GM12878 (cell line): Measurements from ENCODE around the gene ATN1. TPM values are rescaled to one million over a fixed set of nuclear protein-coding genes. Genes with fewer than 3 reads are reported as not detected.

Experiments
- BCL11A ChIP-seq: IDR thresholded peaks from 2 replicates; pipeline ENCODE4 v1.6.1; 2011; ENCODE audit warnings: low read depth, low read length
- BRCA1 ChIP-seq: IDR thresholded peaks from 2 replicates; pipeline ENCODE4 v1.6.1; 2011; ENCODE audit warnings: low read depth, low read length, improper control_type of control experiment
- CBFB ChIP-seq: IDR thresholded peaks from 2 replicates; pipeline ENCODE4 v1.6.1; 2016; ENCODE audit warnings: antibody characterized with exemption, low read depth
- CBX5 ChIP-seq: sonication (generic); IDR thresholded peaks from 2 replicates; pipeline ENCODE4 v1.6.1; 2016; ENCODE audit warnings: low read depth, moderate library complexity, mild to moderate bottlenecking, inconsistent platforms
- ETV6 ChIP-seq, 2 experiments: fragments of 450-650 bp in 1 of 2; IDR thresholded peaks in 1 of 2; conservative IDR thresholded peaks in 1 of 2; 2 replicates each; pipeline ENCODE4 v1.6.1; 2014; ENCODE audit warnings: antibody characterized with exemption in 1 of 2, borderline replicate concordance in 1 of 2, low read depth in 1 of 2, mild to moderate bottlenecking in 1 of 2, moderate library complexity in 1 of 2
- HDAC2 ChIP-seq: fragments of 200-600 bp; sonication (generic); IDR thresholded peaks from 2 replicates; pipeline ENCODE4 v1.6.1; 2017
- IKZF1 ChIP-seq: fragments of 450-650 bp; conservative IDR thresholded peaks from 2 replicates; pipeline ENCODE4 v1.6.1; 2017; ENCODE audit warnings: antibody characterized with exemption, mild to moderate bottlenecking
- IKZF2 ChIP-seq, 2 experiments: fragments of 450-650 bp; IDR thresholded peaks; 2 replicates each; pipeline ENCODE4 v1.6.1; 2017; ENCODE audit warnings: mild to moderate bottlenecking in 2 of 2, moderate library complexity in 2 of 2
- IRF4 ChIP-seq: IDR thresholded peaks from 2 replicates; pipeline ENCODE4 v1.6.1; 2011; ENCODE audit warnings: low read depth, low read length
- JUNB ChIP-seq: IDR thresholded peaks from 2 replicates; pipeline ENCODE4 v1.6.1; 2016; ENCODE audit warnings: antibody characterized with exemption, mild to moderate bottlenecking
- MEF2A ChIP-seq: IDR thresholded peaks from 2 replicates; pipeline ENCODE4 v1.6.1; 2011; ENCODE audit warnings: low read depth, mild to moderate bottlenecking, low read length, moderate library complexity; ENCODE audit not compliant: insufficient read depth
- MEF2B ChIP-seq: fragments of 450-650 bp; IDR thresholded peaks from 2 replicates; pipeline ENCODE4 v1.6.1; 2018; ENCODE audit warnings: mild to moderate bottlenecking, moderate library complexity; ENCODE audit not compliant: partially characterized antibody, poor library complexity, severe bottlenecking
- MXI1 ChIP-seq: fragments of 150-350 bp; IDR thresholded peaks from 2 replicates; pipeline ENCODE4 v1.6.1; 2011; ENCODE audit warnings: low read depth, mild to moderate bottlenecking, inconsistent platforms, low read length, improper control_type of control experiment
- POLR2AphosphoS5 ChIP-seq: IDR thresholded peaks from 2 replicates; pipeline ENCODE4 v1.6.1; 2011; ENCODE audit warnings: mild to moderate bottlenecking, low read length, inconsistent platforms
- SIX5 ChIP-seq: IDR thresholded peaks from 2 replicates; pipeline ENCODE4 v1.6.1; 2011; ENCODE audit warnings: mild to moderate bottlenecking, low read depth, low read length, moderate library complexity; ENCODE audit not compliant: severe bottlenecking
- SMAD1 ChIP-seq: fragments of 450-650 bp; IDR thresholded peaks from 2 replicates; pipeline ENCODE4 v1.6.1; 2018; ENCODE audit warnings: mild to moderate bottlenecking, low read depth; ENCODE audit not compliant: partially characterized antibody
- TCF12 ChIP-seq: IDR thresholded peaks from 2 replicates; pipeline ENCODE4 v1.6.1; 2011; ENCODE audit warnings: low read depth, mild to moderate bottlenecking, low read length
- TCF3 ChIP-seq: IDR thresholded peaks from 2 replicates; pipeline ENCODE4 v1.6.1; 2012; ENCODE audit warnings: low read depth, mild to moderate bottlenecking, low read length, borderline replicate concordance; ENCODE audit not compliant: insufficient read depth
- ZBED1 ChIP-seq: IDR thresholded peaks from 2 replicates; pipeline ENCODE4 v1.6.1; 2016; ENCODE audit warnings: borderline replicate concordance
- polyA plus RNA-seq, 11 experiments: library from polyadenylated mRNA; depleted of rRNA in 4 of 11; unstranded in 6 of 11; stranded (reverse) in 5 of 11; fragments of >200 nt; fragmentation: Nextera tagmentation in 4 of 11; fragmentation: Illumina TruSeq in 1 of 11; extraction: Ambion mirVana in 4 of 11; extraction: Trizol in 1 of 11; gene quantifications; 1 replicate in 1 of 11; 2 replicates in 10 of 11; pipeline versions ENCODE4 v1.2.1 to v1.2.3, GENCODE V29; 2011 to 2016; ENCODE audit warnings: inconsistent platforms in 2 of 11, missing spikeins in 2 of 11, low read depth in 1 of 11
- total RNA-seq, 4 experiments: library from RNA; depleted of rRNA in 3 of 4; stranded (reverse); fragments of >200 nt in 3 of 4; fragmentation: Illumina TruSeq in 1 of 4; extraction: Trizol in 1 of 4; gene quantifications; 2 replicates each; pipeline versions ENCODE4 v1.2.1 to v1.2.3, GENCODE V29; 2013 to 2021
- TF ChIP-seq, protein P1 (sequence below): fragments of 450-650 bp; IDR thresholded peaks from 2 replicates; pipeline ENCODE4 v1.6.1; 2017; ENCODE audit warnings: mild to moderate bottlenecking, moderate library complexity
- TF ChIP-seq, protein P2 (sequence below): fragments of 450-650 bp; IDR thresholded peaks from 2 replicates; pipeline ENCODE4 v1.6.1; 2018; ENCODE audit warnings: mild to moderate bottlenecking, low read depth, moderate library complexity; ENCODE audit not compliant: partially characterized antibody
- TF ChIP-seq, protein P3 (sequence below): fragments of 450-650 bp; IDR thresholded peaks from 2 replicates; pipeline ENCODE4 v1.6.1; 2017; ENCODE audit warnings: mild to moderate bottlenecking

ATN1 gene
- total and polyA plus RNA-seq, 10 of the 15 experiments (the other 5 are each of a cell fraction or from before 2014, with no cell fraction given), result 0.08 to 44.5 (median 5.0) TPM

DNA sequence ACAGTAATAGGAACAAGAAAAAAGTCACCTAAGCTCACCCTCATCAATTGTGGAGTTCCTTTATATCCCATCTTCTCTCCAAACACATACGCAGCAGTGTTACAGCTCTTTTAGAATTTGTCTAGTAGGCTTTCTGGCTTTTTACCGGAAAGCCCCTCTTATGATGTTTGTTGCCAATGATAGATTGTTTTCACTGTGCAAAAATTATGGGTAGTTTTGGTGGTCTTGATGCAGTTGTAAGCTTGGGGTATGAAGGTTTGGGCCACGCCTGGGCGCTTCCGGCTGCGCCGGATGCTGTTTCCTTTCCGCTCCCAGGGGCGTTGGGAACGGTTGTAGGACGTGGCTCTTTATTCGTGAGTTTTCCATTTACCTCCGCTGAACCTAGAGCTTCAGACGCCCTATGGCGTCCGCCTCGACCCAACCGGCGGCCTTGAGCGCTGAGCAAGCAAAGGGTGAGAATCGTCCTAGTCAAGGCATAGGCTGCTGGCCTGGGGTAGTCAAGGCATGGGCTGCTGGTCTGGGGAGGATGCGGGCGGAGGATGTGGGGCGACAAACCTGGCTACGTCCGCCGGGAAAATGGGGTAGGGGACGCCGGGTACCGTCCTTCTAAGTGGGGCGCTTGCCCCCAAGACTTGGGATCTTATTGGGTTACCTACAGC, 16.1 kb downstream of the ATN1 start, which contains the start of the genes C12orf57 and RNU7-1 (continued):
- TF ChIP-seq, protein P1, sequence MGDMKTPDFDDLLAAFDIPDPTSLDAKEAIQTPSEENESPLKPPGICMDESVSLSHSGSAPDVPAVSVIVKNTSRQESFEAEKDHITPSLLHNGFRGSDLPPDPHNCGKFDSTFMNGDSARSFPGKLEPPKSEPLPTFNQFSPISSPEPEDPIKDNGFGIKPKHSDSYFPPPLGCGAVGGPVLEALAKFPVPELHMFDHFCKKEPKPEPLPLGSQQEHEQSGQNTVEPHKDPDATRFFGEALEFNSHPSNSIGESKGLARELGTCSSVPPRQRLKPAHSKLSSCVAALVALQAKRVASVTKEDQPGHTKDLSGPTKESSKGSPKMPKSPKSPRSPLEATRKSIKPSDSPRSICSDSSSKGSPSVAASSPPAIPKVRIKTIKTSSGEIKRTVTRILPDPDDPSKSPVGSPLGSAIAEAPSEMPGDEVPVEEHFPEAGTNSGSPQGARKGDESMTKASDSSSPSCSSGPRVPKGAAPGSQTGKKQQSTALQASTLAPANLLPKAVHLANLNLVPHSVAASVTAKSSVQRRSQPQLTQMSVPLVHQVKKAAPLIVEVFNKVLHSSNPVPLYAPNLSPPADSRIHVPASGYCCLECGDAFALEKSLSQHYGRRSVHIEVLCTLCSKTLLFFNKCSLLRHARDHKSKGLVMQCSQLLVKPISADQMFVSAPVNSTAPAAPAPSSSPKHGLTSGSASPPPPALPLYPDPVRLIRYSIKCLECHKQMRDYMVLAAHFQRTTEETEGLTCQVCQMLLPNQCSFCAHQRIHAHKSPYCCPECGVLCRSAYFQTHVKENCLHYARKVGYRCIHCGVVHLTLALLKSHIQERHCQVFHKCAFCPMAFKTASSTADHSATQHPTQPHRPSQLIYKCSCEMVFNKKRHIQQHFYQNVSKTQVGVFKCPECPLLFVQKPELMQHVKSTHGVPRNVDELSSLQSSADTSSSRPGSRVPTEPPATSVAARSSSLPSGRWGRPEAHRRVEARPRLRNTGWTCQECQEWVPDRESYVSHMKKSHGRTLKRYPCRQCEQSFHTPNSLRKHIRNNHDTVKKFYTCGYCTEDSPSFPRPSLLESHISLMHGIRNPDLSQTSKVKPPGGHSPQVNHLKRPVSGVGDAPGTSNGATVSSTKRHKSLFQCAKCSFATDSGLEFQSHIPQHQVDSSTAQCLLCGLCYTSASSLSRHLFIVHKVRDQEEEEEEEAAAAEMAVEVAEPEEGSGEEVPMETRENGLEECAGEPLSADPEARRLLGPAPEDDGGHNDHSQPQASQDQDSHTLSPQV, result 0 out of 2 replicates have a peak, but pooled peaks have one; percentile 61
- TF ChIP-seq, protein P2, sequence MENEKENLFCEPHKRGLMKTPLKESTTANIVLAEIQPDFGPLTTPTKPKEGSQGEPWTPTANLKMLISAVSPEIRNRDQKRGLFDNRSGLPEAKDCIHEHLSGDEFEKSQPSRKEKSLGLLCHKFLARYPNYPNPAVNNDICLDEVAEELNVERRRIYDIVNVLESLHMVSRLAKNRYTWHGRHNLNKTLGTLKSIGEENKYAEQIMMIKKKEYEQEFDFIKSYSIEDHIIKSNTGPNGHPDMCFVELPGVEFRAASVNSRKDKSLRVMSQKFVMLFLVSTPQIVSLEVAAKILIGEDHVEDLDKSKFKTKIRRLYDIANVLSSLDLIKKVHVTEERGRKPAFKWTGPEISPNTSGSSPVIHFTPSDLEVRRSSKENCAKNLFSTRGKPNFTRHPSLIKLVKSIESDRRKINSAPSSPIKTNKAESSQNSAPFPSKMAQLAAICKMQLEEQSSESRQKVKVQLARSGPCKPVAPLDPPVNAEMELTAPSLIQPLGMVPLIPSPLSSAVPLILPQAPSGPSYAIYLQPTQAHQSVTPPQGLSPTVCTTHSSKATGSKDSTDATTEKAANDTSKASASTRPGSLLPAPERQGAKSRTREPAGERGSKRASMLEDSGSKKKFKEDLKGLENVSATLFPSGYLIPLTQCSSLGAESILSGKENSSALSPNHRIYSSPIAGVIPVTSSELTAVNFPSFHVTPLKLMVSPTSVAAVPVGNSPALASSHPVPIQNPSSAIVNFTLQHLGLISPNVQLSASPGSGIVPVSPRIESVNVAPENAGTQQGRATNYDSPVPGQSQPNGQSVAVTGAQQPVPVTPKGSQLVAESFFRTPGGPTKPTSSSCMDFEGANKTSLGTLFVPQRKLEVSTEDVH, result peak; percentile 45
- TF ChIP-seq ETV6 (conservative IDR thresholded peaks at IDR 0.05 in 1 of 2, IDR thresholded peaks at IDR 0.05 in 1 of 2; ENCODE audit: borderline replicate concordance in 1 of 2, low read depth in 1 of 2) (peak in 1 of 2 experiments; percentile 82; a peak in 2 of 4 replicates), CBFB (peak; percentile 100), MEF2A (peak; percentile 82; the same call in 1 of the 2 replicates), BRCA1 (peak; percentile 33; the same call in 1 of the 2 replicates), ZBED1 (peak; percentile 100), IRF4 (peak; percentile 62), TCF12 (peak; percentile 95), HDAC2 (no peak), MEF2B (peak; percentile 63), JUNB (peak; percentile 70), MXI1 (peak; percentile 72), SMAD1 (peak; percentile 100), POLR2AphosphoS5 (peak; percentile 99), CBX5 (no peak), BCL11A (peak; percentile 92), TCF3 (peak; percentile 88; the same call in 1 of the 2 replicates), SIX5 (peak; percentile 26), IKZF2 (IDR thresholded peaks at IDR 0.05) (no peak; a peak in 2 of 4 replicates), IKZF1 (no peak; the same call in 1 of the 2 replicates)
- TF ChIP-seq, protein P3, sequence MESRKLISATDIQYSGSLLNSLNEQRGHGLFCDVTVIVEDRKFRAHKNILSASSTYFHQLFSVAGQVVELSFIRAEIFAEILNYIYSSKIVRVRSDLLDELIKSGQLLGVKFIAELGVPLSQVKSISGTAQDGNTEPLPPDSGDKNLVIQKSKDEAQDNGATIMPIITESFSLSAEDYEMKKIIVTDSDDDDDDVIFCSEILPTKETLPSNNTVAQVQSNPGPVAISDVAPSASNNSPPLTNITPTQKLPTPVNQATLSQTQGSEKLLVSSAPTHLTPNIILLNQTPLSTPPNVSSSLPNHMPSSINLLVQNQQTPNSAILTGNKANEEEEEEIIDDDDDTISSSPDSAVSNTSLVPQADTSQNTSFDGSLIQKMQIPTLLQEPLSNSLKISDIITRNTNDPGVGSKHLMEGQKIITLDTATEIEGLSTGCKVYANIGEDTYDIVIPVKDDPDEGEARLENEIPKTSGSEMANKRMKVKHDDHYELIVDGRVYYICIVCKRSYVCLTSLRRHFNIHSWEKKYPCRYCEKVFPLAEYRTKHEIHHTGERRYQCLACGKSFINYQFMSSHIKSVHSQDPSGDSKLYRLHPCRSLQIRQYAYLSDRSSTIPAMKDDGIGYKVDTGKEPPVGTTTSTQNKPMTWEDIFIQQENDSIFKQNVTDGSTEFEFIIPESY, result peak; percentile 89
